Retina (tissue), 1 donor: Measurements from ENCODE around the gene C3orf33.
"Not testable (repeated sequence)": the region's sequence is repeated elsewhere in the genome, so short reads cannot be mapped to it uniquely, and the experiment has no call there.

ENCODE experiments used
- DNase-seq: peaks from one replicate; pipeline ENCODE4 v3.0.0-alpha.2; 2016

Gene C3orf33

DNA sequence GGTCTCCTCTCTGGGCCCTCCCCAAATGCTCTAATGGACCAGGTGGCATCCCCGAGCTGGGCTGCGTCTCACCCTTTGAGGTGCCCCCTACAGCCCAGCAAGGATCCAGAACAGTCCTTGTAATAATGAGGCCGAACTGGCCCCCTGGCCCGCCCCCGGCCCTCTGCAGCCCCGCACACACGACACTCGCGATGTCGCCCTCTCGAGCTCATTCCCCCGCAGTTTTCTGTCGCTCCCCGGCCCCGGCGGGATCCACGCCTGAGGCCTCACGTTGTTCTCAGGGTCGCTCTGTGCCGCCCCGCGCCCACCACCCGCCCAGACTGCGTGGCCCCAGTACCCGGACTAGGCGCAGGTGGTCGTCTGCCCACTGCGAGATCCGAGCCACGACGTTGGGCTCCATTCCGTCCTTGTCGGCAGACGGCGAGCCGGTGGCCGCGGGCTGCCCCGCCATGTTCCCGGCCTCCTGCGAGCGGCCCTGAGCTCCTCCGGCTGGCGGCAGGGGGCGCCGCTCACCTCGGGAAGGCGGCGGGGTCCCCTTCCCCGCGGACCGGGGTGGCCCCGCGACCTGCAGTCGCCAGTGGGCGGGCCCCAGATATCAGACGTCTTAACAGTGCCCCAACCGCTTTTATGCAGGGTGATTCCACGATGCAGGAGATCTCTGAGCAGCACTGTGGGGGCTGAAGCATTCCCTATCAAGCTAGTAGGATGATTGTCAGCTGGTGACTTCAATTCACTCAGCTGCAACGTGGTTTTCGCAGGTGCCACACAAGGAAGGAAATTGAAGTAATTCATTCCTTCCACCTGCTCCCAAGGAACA is at the start of gene C3orf33:
TSS of gene C3orf33 (minus strand) at position 477 of the 817 bp plus-strand sequence. CDS start at position 451, 26 bp downstream.
- DNase-seq = peak; percentile 95

GRCh38 chr3:155854141-155854940 is 48.3 kb upstream of the C3orf33 start, which contains the start of gene SLC33A1:
TSS of gene SLC33A1 (minus strand) at chr3:155854427. CDS start at chr3:155853997, 430 bp downstream.
- DNase-seq = peak; percentile 100

- DNase-seq = no peak
Observed at GRCh38 chr3:155853214-155854140, 47.4 kb upstream of the C3orf33 start.

DNA sequence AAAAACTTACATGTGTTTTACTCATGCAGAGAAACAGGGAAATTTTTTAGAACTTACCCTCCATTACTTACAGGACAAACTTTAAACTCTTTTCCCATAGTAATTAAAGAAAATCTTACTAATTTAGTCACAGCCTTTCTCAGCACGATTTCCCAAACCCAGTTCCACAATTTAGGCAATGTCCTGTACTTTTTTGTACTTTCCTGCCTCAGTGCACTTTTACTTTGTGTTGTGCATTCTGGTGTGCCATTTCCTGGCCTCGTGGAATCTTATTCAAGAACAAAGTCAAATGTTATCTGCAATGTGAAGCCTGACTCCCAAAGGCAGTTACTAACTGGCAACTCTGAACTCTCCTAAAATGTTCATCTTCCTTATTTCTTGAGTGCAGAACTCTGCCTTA is 46.3 kb upstream of the C3orf33 start:
- DNase-seq = no peak

GRCh38 chr3:155849404-155849803 is 43.3 kb upstream of the C3orf33 start:
- DNase-seq = not testable (repeated sequence)

GRCh38 chr3:155847993-155848392 is 41.9 kb upstream of the C3orf33 start:
- no peak for DNase-seq

- no peak for DNase-seq
Observed at GRCh38 chr3:155846119-155846518, 40.0 kb upstream of the C3orf33 start.

DNA sequence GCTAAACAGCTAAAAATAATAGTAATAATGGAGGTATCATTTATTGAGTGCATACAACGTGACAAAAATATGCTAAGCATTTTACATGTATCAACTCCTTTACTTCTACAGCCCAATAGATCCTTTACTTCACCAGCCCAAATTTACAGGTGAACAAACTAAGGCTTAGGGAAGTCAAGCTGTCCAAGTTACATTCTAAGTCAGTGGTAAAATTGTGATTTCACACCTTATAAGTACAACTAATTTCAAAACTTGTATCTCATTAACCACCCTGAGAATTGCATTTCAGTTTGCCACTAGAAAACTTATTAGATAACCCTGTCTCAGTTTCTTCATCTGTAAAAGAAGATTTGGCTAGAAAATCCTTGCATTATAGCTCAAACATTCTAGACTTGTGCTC is 37.5 kb upstream of the C3orf33 start:
- DNase-seq = no peak

DNA sequence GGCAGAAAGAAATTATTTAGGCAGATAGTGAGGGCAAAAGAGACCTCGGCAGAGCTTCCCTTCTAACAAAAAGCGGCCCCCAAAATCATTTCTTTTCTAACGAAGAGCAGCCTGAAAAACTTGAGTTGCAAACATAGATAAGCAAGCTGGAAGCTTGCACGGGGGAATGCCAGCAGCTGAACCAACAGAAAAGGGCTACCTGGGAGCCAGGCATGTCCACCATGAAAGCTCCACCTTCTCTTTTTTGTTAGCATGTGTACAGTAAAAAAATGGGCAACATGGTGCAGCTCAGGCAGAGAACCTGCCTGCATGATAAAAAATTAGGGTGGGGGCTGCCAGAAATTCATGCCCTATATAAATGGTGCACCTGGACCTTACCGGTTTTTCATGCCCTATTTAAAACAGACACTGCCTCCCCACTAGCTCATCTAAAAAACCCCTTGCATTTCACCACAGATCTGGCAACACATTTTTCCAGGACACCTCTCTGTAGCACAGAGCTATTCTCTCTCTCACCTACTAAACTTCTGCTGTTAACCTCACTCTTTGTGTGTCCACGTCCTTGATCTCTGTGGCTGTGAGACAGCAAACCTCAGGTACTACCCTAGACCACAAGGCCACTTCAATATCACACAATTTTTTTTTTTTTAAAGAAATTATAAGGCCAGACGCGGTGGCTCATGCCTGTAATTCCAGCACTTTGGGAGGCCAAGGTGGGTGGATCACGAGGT is 29.4 kb upstream of the C3orf33 start:
- no peak for DNase-seq

DNA sequence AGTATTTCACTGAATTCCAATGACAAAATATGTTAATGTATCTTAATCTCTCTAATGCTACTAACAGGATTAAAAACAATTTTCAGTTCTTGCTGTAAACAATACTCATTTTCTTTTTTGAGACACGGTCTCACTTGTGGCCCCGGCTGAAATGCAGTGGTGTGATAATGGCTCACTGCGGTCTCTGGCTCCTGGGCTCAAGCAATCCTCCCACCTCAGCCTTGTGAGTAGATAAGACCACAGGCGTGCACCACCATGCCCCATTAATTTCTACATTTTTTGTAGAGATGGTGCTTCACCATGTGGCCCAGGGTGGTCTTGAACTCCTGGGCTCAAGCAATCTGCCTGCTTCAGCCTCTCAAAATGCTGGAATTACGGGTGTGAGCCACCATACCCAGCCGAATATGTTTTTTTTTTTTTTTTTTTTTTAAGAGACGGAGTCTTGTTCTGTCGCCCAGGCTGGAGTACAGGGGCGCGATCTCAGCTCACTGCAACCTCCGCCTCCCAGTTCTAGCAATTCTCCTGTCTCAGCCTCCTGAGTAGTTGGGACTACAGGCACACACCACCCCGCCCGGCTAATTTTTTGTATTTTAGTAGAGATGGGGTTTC is 22.5 kb upstream of the C3orf33 start:
- DNase-seq = not testable (repeated sequence)

GRCh38 chr3:155815030-155815545 is 9.0 kb upstream of the C3orf33 start:
- no peak for DNase-seq

- not testable (repeated sequence) for DNase-seq
Observed at GRCh38 chr3:155813224-155813623, 7.1 kb upstream of the C3orf33 start.

DNA sequence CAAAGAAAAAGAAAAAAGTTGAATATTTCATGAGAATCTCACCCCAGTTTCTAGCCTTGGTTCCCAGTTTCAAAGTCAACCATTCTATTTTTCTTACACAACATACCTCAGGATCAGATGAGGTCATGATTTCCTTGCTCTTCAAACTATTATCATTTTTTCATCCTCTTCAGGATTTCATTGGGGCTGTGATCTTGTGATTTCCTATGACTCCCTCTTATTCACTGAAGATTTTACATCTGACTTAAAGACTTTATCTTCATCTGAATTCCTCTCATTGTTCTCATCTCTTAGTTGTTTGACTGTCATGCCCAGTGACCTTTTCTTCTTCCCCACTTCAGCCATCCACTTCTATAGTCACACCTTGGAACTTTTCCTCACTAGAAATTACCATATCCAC is 3.1 kb upstream of the C3orf33 start:
- no peak for DNase-seq

- no peak for DNase-seq
Observed at GRCh38 chr3:155807823-155808222, 1.7 kb upstream of the C3orf33 start.

GRCh38 chr3:155805204-155805801 is 775 bp downstream of the C3orf33 start:
- DNase-seq = peak; percentile 6

- DNase-seq = no peak
Observed at GRCh38 chr3:155804323-155804722, 1.8 kb downstream of the C3orf33 start.

DNA sequence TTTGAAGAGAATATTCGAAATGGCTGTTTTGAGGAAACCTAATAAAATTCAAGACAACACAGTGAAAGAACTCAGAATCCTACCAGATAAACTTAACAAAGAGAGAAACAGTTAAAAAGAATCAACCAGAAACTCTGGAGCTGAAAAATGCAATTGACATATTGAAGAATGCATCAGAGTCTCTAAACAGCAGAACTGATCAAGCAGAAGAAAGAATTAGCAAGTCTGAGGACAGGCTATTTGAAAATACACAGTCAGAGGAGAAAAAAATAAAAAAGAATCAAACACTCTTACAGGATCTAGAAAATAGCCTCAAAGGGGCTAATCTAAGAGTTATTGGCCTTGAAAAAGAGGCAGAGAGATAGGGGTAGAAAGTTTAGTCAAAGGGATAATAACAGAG is 13.5 kb downstream of the C3orf33 start:
- DNase-seq = no peak

DNA sequence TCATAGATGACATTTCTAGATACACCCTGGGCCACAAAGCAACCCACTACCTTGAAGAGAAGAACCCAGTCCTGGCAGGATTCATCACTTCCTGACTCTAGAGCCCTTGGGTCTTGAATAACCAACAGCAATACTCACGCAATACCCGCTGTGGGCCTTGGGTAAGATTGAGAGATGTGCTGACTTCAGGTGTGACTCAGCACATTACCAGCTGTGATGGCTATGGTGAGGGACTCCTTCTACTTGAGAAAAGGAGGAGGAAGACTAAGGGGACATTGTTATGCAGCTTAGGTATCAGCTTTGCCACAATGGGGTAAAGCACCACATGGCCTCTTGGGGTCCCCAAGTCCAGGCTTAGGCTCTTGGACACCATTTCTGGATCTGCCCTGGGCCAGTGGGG is 14.9 kb downstream of the C3orf33 start:
- no peak for DNase-seq

DNA sequence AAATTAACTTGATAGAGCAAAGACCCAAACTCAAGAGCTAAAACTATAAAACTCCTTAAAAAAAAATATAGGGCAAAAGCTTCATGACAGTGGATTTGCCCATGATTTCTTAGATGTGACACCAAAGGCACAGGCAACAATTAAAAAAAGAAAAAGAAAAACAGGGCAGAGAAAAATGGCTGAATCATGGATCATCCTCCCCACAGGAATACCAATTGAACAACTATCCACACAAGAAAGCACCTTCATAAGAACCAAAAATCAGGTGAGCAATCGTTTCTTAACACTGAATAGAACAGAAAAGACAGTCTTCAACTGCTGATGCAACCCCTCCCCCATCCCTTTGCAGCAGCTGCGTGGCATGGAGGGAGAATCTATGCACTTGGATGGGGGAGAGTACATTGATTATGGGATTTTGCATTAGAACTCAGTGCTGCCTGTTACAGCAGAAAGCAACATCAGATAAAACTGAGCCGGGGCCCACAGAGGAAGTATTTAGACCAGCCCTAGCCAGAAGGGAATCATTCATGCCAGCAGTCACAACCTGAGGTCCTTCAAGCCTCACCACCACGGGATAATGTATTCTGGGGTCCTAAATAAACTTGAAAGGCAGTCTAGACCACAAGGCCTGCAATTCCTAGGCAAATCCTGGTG is 15.7 kb downstream of the C3orf33 start:
- DNase-seq = no peak

GRCh38 chr3:155785662-155786295 is 20.3 kb downstream of the C3orf33 start:
- DNase-seq = no peak
